ENCODE results near the gene CIP2A.

CIP2A gene

DNA sequence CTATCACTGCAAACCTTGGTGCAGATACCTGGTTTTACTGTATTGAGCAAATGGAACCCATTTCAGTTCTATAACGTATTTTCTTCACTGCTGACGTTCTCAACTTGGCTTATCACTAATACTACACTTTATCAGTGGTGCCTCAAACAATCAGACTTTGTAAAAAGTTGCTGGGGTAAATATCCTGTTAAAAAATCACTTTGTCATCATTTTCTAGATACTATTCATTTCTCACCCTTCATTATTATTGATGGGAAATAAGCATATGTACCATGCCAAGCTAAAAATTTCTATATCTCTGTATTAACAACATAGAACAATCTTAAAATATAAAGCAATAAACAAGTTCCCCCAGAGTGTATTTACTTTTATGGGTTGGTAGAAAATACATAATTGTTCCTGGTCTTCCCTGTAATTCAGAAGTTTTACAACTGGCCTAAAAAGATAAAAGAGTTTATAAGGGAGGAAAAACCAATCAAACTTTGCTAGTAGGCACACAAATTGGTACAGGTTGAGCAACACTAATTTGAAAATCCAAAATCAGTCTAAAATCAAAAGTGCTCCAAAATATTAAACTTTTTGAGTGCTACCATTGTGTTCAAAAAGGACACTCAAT is 33.2 kb downstream of the CIP2A start:
- DNase-seq: no peak

DNA sequence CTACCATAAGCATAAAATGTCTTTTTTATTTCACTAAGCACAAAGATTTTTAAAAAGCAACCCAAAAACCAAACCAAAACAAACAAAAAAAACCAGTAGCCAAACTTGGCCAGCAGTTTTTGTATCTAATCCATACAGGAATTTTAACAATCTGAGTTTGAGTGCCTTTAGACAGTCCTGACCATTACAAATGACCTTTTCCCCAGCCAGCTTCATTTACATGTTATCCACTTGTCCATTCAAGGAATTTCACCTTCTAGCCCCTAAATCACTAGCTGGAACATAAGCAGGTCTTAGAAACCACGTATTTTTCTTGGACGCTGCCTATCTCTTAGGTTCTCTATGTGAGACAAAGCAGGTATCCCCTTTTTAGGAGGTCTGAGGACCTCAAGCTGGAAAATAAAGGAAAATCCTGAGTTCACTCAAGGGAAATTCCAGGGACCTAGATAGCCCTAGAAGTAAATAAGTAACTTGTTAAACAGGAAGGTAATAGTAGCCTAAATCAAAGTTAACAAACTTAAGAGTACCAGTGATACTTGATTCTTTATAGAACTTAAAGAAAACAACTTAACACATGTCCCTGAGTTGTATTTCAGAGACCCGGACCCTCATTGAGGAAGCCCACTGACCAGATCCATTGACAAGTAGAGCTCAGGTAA is 34.2 kb downstream of the CIP2A start:
- no peak for DNase-seq

DNA sequence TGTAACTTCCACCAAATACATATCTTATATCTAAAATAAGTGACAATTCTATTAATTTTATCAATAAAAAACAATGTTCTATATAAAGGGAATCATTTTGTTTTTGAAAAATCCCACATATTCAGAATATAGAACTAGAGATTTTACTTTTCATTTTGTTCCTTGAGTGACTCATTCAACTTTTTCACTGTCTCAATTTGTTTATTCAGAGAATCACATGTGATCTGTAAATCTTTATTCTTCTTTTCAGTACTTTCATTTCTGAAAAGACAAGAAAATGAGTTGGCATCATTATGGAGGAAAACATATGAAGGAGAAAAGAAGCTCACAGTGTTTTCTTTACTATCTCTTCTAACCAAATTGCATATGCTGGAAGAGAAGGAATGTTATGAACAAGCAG is 35.0 kb downstream of the CIP2A start:
- DNase-seq: no peak

DNA sequence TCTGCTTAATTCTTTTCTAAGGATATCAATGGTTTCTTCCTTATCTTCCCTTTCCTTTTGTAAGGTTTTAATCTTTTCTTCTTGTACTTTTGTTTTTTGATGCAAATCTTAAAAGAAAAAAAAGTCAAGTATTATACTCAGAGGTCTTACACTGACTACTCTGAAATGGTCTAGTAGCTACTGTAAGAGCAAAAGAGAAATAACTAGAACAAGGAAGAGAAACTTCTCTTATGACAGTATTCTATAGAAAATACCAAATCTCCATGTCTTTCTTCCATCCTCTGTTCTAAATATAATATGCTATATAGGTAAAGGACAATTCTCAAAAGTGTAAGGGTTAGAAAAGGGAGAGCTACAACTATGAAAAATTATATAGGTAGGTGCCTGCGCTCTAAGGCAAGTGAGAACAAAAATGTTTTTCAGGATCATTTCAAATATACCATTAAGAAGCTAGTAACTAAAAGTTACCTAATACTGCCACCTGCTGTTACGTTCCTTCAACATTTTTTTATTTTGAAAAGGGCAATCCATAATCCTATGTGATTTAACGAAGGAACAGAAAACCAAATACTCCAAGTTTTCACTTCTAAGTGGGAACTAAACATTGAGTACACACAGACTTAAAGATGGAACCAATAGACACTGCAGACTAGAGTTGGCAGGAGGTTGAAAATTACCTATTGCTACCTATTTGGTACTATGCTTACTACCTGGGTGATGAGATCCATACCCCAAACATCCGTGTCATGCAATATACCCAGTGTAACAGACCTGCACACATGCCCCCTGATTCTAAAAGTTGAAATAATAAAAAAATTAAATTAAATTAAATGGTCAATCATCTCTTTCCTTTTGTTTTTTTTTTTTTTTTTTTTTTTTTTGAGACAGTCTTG is 36.7 kb downstream of the CIP2A start:
- peak; percentile 15 for DNase-seq

DNA sequence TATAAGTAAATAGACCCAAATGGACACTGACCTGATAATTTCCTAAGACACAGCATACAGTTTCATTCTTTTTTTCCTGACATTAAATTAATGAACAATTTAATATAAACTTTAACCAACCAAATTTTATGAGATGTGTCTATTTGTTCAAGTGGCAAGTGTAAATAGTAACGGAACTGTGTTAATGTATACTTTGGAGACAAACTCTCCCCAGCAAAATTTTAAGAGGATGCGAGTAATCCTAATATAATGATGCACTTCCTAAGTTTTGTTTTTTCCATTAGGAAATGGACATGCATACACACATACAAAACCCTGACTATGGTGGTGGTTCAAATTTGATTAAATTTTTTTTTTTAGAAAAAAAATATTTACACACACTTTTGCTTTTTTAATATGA is 40.4 kb downstream of the CIP2A start:
- no peak for DNase-seq

DNA sequence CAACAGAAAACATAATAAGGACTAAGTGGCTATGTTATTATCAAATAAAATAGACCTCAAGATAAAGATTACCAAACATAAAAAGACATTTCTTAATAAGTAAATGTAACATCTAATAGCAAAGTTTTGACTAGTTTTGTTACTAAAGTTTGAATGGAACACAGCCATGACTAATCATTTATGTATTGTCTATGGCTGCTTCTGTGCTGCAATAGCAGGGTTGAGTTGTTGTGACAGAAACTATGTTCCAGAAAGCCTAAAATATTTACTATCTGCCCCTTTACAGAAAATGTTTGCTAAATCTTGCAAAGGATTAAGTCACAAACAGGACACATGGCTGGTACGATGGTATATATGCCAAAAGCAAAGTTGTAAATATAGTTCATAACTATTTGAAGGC is 40.9 kb downstream of the CIP2A start:
- no peak for DNase-seq

DNA sequence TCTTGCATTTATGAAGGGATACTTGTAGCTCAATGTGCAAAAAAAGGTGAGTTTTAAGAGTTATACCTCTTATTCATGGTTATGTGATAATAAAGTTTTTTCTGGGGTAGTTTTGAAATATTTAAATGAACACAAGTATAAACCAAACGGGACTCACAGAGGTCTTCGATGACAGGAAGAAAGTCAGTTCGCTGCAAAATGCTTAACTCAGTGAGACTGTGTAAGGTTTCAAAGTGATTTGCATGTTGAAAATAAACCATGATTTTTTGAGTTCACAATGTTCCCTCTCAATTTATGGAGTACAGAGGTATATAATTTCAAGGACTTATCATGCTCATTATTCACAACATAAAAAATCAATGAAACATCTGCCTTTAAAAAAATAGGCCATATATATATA is 42.5 kb downstream of the CIP2A start:
- DNase-seq: no peak

DNA sequence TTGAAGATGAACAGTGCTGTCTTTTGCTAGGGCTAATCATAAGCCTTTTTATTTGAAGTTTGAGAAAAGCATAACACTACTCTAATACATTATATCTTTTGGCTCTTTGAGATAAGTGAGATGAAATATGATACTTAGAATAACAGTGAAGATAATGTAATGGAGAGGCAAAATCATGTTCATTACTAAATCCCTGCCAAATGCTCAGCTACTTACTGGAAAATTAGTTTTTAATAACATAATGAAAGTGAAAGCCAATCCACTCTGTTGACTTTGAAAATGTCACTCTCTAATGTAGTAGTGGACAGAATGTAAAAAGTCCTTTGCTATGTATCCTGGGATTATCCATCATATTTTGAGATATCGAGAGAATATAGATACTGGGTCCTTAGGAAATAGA is 43.0 kb downstream of the CIP2A start:
- DNase-seq: no peak

DNA sequence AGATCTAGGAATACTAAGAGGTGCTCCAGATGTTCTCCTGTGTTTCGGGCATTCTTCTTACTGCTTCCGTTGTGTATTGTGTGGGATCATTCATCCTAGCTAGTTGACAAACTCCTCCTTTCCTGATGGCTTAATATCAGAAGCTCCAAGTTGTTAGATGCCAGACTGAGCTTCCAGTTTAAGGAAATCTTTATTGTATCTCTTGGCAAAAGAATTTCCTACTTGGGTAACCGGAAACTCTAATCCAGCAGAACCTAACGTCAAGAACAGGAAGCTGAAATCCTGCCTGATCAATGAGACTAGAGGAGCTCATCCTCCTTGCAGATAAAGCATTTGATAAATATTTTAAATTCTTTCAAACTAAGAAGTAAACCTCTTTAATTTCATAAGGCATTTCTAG is 51.2 kb downstream of the CIP2A start:
- DNase-seq: no peak

DNA sequence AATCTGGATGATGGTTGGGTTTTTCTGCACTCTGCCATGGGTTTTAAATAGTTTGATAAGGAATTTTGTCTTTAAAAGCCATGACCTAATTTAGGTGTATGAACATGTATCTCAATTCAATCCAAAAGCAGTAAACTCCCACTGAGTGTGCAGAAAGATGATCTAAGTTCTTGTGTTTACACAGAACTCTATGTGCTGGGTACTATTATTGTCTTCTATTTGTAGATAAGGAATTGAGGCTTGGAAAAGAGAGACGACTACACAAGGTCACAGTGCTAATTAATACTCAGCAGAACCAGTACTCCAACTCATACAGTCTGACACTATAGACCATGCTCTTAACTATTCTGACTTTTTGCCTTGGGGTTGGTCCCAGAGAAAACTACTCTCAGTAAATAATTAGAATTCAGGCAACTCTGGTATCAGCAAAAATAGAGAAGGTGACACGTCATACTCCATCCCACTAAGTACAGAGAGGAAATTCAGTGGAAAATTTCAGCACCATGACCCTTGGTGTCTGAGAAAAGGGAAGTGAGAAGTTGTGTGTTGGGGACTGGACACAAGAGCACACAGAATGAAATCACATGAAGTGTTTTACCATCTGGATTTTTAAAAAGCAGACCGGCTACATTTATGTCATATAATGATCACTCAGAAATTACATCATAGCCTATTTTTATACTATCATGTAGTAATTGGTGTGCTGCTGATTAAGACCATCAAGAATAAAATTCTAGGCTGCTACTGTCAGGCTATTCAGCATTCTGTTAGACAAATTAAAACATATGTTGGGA is 60.6 kb downstream of the CIP2A start:
- no peak for DNase-seq

DNA sequence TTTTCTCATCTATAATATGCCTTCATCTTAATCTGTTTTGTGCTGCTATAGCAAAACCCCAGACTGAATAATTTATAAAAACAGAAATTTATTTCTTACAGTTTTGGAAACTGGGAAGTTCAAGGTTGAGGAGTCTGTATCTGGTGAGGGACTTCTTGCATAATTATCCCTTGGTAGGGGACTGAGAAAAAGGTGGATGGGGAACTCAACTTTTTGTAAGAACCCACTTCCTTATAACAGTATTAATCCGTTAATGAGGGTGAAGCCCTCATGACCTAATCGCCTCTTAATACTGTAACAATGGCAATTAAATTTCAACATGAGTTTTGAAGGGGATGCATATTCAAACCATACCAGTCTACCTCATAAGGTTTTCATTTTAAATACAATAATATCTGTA is 61.4 kb downstream of the CIP2A start:
- DNase-seq: no peak

DNA sequence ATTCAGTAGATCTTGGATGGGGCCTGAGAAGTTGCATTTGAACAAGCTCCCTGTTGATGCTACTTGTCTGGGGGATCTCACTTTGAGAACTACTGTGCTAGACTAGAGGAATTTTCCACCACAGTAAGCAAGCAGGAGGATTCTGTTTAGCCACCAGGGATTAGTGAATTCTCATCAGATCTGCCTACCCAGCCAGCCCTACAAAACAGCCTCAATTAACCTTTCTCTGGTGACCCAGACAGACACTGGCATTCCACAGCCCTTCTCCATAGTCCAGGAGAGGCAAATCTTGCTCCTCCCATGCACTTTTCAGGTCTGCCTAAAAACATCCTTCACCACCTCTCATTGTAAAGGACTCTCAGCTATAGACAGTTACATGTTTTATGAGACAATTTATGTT is 62.1 kb downstream of the CIP2A start:
- DNase-seq: no peak

DNA sequence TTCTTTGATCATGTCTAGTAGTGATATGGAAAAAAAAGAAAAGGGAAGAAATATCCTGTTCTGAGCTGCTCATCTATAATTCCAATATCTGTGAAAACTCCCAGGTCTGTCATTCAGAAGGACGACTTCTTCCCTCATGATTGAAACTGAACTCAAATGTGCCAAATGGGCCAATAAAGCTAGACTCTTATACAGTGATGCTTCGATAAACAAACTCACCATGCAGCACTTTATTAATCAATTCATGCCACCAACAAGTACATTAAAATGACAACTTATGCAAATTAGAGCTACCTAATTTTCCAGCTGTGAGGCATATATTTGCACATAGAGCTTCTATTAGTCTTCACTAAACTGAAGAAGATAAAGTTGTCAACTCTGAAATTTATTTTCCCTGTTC is 63.3 kb downstream of the CIP2A start:
- DNase-seq: no peak

DNA sequence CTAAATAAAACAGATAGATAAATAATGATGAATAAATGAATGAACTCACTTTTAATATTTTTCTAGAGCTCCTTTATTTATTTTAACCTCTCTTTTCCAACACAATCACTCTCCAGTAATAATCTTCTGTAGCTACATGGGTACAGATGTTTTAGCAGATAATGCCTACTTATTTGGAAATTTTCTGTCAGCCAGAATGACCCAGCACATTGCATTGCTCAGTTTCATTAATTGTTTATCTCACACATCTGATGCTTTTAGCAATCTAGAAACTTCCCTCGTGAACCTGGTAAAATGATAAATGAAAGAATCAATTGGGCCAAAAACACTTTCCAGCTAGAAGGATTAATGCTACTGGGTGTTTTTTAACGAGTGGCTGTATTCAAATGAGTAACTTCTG is 64.0 kb downstream of the CIP2A start:
- no peak for DNase-seq

DNA sequence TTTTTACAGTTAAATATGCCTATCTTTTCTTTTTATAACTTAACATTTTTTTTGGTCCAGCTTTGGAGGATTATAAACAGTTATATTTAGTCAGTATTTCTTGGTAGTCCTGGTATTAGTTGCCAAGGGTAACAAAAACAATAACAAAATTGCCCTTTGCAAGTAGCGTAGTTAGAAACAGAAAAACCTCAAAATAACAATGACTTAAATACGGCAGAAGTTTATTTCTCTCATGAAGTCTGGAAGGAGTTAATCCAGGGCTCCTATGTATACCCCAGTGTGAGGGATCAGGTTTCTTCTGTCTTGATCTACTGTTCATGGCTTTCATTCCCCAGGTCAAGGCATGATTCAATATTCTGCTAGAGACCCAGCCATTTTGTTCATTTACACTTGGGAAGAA is 64.7 kb downstream of the CIP2A start:
- DNase-seq: no peak

DNA sequence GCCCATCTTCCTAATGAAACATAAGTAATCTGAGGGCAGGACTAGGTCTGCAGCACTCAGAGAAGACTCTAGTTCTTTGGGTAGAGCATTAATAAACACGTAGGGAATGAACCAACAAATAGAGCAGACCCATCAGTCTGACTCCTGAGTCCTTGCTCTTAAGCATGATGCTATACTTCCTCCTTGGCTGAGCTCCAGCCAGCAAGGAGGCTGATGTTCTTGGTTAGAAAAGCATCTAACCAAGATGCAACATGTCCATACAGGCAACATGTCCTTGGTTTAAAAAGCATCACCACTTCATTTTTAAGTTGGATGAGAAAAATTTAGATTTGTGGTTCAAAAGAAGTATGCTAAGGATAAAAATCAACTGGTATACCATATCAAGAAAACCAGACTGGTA is 70.3 kb downstream of the CIP2A start:
- no peak for DNase-seq

DNA sequence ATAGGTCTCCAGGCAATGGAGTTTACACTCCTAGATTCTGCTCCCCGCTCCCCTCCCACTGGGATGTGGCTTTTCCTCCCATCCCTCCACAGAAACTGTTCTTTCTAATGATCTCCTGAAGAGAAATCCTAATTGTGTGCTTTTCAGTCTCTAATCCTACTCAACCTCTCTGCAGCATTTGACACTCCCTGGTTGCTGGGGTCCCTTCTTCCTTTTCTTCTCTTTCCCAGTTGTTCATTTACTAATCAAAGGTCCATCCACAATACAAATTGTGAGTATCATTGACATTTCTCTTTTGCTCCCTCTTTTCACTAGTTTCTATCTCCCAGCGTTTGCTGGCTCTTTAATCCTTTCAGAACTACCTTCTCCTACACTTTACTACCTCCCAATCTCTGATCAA is 72.4 kb downstream of the CIP2A start:
- no peak for DNase-seq

DNA sequence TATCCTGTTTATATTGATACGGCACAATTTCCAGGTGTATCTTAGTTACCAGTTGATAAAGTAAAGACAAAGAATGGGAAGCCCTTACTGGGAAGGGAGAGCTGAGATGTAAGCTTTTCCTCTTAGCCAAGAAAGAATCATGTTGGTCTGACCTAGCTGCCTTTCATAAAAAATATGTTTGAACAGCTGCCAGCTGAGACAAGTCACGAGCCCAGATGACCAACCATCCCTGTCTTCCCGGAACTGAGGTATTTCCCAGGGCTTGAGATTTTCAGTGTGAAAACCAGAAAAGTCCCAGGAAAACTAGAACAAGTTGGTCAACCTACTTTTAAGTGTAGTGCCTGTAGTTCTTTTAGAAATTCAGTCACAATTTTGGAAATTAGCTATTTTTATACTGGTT is 75.3 kb downstream of the CIP2A start:
- DNase-seq: no peak

DNA sequence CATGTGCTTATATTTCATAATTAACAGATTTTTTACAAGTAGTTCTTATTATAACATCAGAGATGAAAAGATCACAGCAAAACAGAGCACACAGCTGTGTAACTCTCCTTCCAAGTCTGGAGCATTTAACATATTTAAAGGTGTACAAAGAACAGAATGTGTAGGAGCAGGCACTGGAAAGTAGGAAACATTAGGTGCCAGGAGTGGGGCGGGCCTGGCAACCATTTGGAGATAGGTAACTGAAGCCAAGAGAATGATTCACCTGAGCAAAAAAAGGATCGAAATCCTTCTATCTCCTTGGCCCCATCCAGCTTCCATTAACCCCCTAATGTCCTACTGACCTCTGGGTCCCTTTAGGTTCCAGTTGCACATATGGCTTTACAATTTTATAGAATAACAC is 76.6 kb downstream of the CIP2A start:
- DNase-seq: no peak

DNA sequence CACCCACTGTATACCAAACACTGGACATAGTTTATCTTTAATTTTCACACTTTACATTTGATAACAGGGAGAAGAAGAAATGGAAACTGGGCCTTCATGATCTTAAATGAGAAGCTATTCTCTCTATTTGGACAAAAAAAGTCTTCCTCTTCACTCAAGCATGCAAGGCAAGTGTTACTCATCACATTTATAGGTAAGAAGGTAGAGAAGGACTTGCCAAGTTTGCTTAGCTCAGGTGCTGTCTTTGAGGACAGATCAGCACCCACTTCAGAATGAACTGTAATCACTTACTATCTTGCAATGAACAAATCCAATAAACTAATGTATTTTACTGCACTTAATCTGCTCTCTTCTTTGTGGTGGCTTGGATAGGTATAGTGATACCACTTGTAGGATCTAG is 77.7 kb downstream of the CIP2A start:
- DNase-seq: no peak

DNA sequence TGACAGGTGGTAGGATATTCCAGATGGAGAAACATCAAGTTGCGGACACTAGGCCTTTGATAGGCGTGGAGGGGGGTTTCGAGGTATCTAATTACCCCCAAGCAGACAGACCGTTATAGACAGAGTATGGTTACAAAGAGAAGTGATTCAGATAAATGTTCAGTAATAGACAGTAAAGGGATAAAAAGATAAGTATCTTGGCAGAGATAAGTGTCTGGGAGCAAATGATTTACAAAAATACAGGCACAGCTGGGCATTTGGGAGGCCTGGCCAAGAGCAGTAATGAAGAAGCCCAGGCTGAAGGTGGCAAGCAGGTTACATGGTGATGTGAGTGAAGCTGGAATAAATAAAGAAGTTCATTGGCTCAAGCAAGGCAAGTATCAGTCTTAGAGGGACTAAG is 78.2 kb downstream of the CIP2A start:
- no peak for DNase-seq

DNA sequence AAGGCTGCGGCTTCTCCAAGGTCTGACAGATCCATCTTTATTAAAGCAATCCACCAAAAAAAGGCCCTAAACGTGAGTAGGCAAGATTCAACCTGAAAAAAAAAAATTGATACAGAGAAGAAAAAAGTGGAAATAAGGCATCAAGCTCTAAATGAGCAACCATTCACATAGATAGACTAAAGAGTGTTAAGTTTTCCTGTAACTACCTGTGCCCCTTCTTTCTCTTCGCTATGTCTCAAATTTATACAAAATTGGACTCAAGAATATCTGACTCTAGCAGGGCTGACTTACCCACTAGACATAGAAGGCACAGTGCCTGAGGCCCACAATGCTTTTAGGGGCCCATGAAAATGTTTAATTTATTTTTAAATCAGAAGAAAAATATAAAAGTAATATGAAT is 78.7 kb downstream of the CIP2A start, which contains the start of gene MYH15:
Gene MYH15, minus strand, starts transcription at position 101 of the 400 bp plus-strand sequence. Its CDS starts 66 bp downstream, at position 35.
- DNase-seq: no peak

DNA sequence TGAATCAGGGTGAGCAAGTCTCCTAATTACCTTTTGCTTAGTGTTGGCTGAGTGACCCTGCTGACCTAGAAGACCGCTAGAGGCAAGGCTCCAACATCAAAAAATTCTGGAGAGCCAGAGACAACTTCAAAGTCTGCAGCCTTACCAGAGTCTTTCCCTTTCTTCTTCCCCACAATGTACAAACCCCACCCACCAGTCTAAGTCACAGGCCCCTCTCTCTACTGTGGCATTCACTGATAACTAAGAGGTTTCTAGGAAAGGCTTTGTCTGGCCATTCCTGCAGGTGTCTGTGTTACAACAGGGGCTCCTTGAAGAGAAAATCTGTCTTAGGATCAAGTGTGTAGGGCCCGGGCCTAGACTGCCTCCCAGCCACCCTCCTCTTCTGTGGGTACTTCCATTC is 79.4 kb downstream of the CIP2A start:
- DNase-seq: no peak
